ENCODE data around the gene EIF2AK3. TPM values are rescaled to one million over a fixed set of nuclear protein-coding genes. Genes with fewer than 3 reads are reported as not detected.

Gene EIF2AK3
- 17.9 and 19.3 TPM in 2 replicates for total RNA-seq (2021)
- long read RNA-seq, full-length matches to known transcripts, result 1 of 2 reads
- long read RNA-seq, partial matches to known transcripts, result 0 of 2 reads
- long read RNA-seq, other reads (novel, unspliced or antisense), result 1 of 2 reads

DNA sequence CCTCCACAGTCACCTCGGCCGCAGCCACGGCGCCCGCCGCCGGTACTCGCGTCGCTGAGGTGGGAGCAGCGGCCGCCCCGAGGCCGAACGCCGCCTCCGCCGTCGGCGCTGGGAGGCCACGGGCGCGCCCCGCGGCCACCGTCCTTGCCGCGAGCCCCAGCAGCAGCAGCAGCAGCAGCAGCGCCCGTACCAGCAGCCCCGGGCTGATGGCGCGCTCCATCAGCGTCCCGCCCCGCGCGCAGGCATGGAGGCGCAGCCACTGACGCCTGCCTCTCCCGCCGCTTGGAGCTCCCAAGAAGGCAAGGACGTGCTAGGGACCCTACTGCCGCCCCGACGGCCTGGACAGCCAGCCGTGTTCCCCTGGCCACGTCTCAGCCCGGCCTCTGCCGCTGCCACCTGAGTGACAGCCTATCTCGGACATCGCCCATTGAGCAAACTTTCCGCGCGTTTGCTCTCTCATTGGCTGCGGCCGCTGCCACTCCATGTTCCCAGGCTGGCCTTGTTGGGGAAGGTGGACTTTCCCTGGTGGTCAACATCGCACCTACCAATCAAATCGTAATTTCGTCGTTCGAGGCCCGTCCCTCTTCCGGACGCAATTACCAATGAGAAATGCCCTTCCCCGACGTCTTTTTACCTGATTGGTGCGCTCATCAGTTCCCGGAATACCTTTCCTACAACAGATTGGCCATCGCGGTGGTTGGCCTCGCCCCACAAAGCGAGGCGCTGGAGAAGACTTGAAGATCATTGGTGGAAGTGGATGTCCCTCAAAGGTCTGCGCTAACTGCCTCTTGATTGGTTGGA is at the start of gene EIF2AK3:
TSS of gene EIF2AK3 (minus strand) at position 410 of the 801 bp plus-strand sequence. CDS start at position 220, 190 bp downstream.
- no peak within 1 kb of the TSS for H4K91ac ChIP-seq (ENCODE audit: insufficient read length, low read depth, low read length)
- H2BK5ac ChIP-seq (ENCODE audit: insufficient read length, low read length), result peak within 1 kb of the TSS; percentile 59
- H3K27ac Mint-ChIP-seq, result peak within 1 kb of the TSS; percentile 89 to 91 (median 91); a peak in 6 of 7 replicates
- H3K9me3 ChIP-seq (ENCODE audit: control insufficient read depth, low read depth, low read length), result no peaks in the 10 kb centered on the region
- H2BK12ac ChIP-seq (ENCODE audit: insufficient read length, low read depth, low read length), result no peak within 1 kb of the TSS
- no peaks in the 10 kb centered on the region for H3K9me3 Mint-ChIP-seq
- H3K23ac ChIP-seq (ENCODE audit: insufficient read length, low read depth, low read length), result no peak within 1 kb of the TSS
- peaks cover 6% of the 10 kb centered on the region; the same call in 1 of the 2 replicates for H3K79me2 ChIP-seq (ENCODE audit: insufficient read depth, low read length)
- no CpG with 5 or more reads among the region's 75 CpGs for WGBS (ENCODE audit: extremely low coverage, insufficient read length, low lambda C conversion rate)
- no peak within 1 kb of the TSS for H2AK5ac ChIP-seq (ENCODE audit: insufficient read length, low read length)
- H2BK20ac ChIP-seq (ENCODE audit: low read depth, low read length, poor library complexity, severe bottlenecking), result no peak within 1 kb of the TSS
- peak within 1 kb of the TSS; percentile 5 for H2AFZ ChIP-seq (ENCODE audit: low read length)
- H3K4me1 ChIP-seq (ENCODE audit: insufficient read depth, low read length), result peaks cover 18% of the 10 kb centered on the region
- H3K27me3 ChIP-seq (ENCODE audit: insufficient read depth, low read length), result no peaks in the 10 kb centered on the region
- H3K4me2 ChIP-seq (ENCODE audit: insufficient read depth, insufficient read length, low read length), result peak within 1 kb of the TSS; percentile 96
- H4K5ac ChIP-seq (ENCODE audit: insufficient read length, low read depth, low read length), result peak within 1 kb of the TSS; percentile 91
- TF ChIP-seq, protein P1, sequence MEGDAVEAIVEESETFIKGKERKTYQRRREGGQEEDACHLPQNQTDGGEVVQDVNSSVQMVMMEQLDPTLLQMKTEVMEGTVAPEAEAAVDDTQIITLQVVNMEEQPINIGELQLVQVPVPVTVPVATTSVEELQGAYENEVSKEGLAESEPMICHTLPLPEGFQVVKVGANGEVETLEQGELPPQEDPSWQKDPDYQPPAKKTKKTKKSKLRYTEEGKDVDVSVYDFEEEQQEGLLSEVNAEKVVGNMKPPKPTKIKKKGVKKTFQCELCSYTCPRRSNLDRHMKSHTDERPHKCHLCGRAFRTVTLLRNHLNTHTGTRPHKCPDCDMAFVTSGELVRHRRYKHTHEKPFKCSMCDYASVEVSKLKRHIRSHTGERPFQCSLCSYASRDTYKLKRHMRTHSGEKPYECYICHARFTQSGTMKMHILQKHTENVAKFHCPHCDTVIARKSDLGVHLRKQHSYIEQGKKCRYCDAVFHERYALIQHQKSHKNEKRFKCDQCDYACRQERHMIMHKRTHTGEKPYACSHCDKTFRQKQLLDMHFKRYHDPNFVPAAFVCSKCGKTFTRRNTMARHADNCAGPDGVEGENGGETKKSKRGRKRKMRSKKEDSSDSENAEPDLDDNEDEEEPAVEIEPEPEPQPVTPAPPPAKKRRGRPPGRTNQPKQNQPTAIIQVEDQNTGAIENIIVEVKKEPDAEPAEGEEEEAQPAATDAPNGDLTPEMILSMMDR (conservative IDR thresholded peaks at IDR 0.05), result no peak
- H3K23me2 ChIP-seq (ENCODE audit: insufficient read length, low read depth, low read length, poor library complexity, severe bottlenecking), result peaks cover 8% of the 10 kb centered on the region
- H3K27ac ChIP-seq (ENCODE audit: insufficient read length, low read depth, low read length), result peak within 1 kb of the TSS; percentile 98
- H3K27me3 Mint-ChIP-seq (ENCODE audit: low read depth), result no peaks in the 10 kb centered on the region
- no peak within 1 kb of the TSS; the same call in 1 of the 2 replicates for H2BK15ac ChIP-seq (ENCODE audit: low read depth, low read length)
- H3K56ac ChIP-seq (ENCODE audit: insufficient read length, low read depth, low read length), result peak within 1 kb of the TSS; percentile 52
- H3K36me3 Mint-ChIP-seq (ENCODE audit: insufficient read depth in 1 of 3, low read depth in 3 of 3), result no peaks in the 10 kb centered on the region
- H3K4me1 Mint-ChIP-seq, result peaks cover 43 to 45% of the 10 kb centered on the region in 2 experiments
- no peak within 1 kb of the TSS for H2BK120ac ChIP-seq (ENCODE audit: low read depth, low read length, poor library complexity, severe bottlenecking)
- no peak within 1 kb of the TSS for H3K4ac ChIP-seq (ENCODE audit: low read depth, low read length)
- peak within 1 kb of the TSS; percentile 77 for H3T11ph ChIP-seq (ENCODE audit: low read length)
- peak; percentile 99 for DNase-seq
- H3K4me3 Mint-ChIP-seq, result peak within 1 kb of the TSS in 1 of 2 experiments; percentile 95; a peak in 3 of 5 replicates
- peak within 1 kb of the TSS; percentile 97 for H3K14ac ChIP-seq (ENCODE audit: insufficient read depth, low read length)
- H3K79me1 ChIP-seq (ENCODE audit: insufficient read depth, low read depth, low read length, poor library complexity, severe bottlenecking), result no peaks in the 10 kb centered on the region
- no peaks in the 10 kb centered on the region for H4K20me1 ChIP-seq (ENCODE audit: control insufficient read depth, insufficient read depth, insufficient read length)
- H3K18ac ChIP-seq (ENCODE audit: insufficient read length, low read depth, low read length), result peak within 1 kb of the TSS; percentile 94
- no peak within 1 kb of the TSS for H4K8ac ChIP-seq (replicated peaks; ENCODE audit: insufficient read length, low read depth, low read length)
- peak within 1 kb of the TSS; percentile 94 for H3K9ac ChIP-seq (ENCODE audit: extremely low read depth, insufficient read length, low read length)
